H1 (cell line): ENCODE measurements around the gene SRSF12.

Experiments used
- JUN ChIP-seq: IDR thresholded peaks from 2 replicates; pipeline ENCODE4 v1.6.1; 2011; ENCODE audit warnings: low read depth, mild to moderate bottlenecking, improper control_type of control experiment, low read length
- SIRT6 ChIP-seq: IDR thresholded peaks from one replicate; pipeline ENCODE4 v1.7.1; 2012; ENCODE audit warnings: low read length, inconsistent platforms

DNA sequence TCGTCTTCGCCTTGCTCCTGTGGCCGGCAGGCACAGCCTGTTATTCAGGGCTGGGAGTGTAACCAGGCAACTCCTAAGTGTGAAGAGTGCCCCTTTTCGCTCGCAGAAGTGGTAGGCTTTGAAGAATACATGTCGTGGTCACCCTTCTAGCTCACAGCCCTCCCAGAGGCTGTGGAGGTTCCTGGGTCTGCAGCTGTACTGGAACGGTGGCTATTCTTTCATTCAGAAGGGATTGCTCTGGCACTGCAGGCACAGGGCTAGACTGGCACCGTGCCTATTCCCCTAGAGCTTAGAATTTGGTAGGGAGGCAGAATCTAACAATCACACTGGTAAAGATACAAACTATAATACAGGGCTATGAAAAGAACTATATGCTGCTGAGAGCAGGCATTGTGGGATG lies 1.1 kb upstream of the SRSF12 start:
- TF ChIP-seq JUN (no peak), SIRT6 (no peak)
